IMR-90 (cell line): ENCODE measurements around the gene TCF4. TPM values are rescaled to one million over a fixed set of nuclear protein-coding genes. Genes with fewer than 3 reads are reported as not detected.

Experiments used
- ATAC-seq: fragments of 200-7000 bp; cut with Tn5 transposase; 2 replicates; pipeline ENCODE4 v1.9.1; 2020; ENCODE audit warnings: low read depth, mild to moderate bottlenecking, moderate library complexity
- BruUV-seq: library from RNA; stranded (reverse); fragments of 400-500 nt; replicated peaks from 2 replicates; lab custom pipeline; 2021; lab: Mats Ljungman, UMichigan
- CTCF ChIA-PET: fragments of 300-600 bp; formaldehyde crosslinking; extraction: SDS; loops from one replicate; lab custom pipeline; 2021; ENCODE audit warnings: antibody characterized with exemption; lab: Yijun Ruan, JAX
- POLR2A ChIA-PET: fragments of 300-600 bp; sonication (Branson Sonifier 250); formaldehyde crosslinking; loops from one replicate; lab custom pipeline; 2022; ENCODE audit warnings: antibody characterized with exemption; ENCODE audit not compliant: unreplicated experiment; lab: Charles Lee
- DNase-seq: peaks from one replicate; pipeline ENCODE4 v3.0.0; 2013
- H2AFZ ChIP-seq: replicated peaks from 2 replicates; pipeline ENCODE3; 2013; ENCODE audit warnings: low read length, mild to moderate bottlenecking; ENCODE audit not compliant: poor library complexity
- H2AK5ac ChIP-seq: 2 replicates; pipeline ENCODE4 v1.6.1; 2013; ENCODE audit warnings: low read depth, low read length, inconsistent platforms
- H2AK9ac ChIP-seq: replicated peaks from 2 replicates; pipeline ENCODE3; 2013; ENCODE audit warnings: mild to moderate bottlenecking, low read depth, low read length, moderate library complexity; ENCODE audit not compliant: poor library complexity
- H2BK120ac ChIP-seq: 2 replicates; pipeline ENCODE4 v1.6.1; 2013; ENCODE audit warnings: low read depth, low read length, inconsistent platforms
- H2BK15ac ChIP-seq: 3 replicates; pipeline ENCODE4 v1.6.1; 2013; ENCODE audit warnings: low read depth, low read length, inconsistent platforms
- H2BK20ac ChIP-seq: 2 replicates; pipeline ENCODE4 v1.6.1; 2013; ENCODE audit warnings: low read depth, mild to moderate bottlenecking, inconsistent platforms, low read length, moderate library complexity
- H2BK5ac ChIP-seq: 2 replicates; pipeline ENCODE4 v1.6.1; 2013; ENCODE audit warnings: mild to moderate bottlenecking, low read depth, low read length, inconsistent platforms; ENCODE audit not compliant: poor library complexity, severe bottlenecking
- H3K14ac ChIP-seq: replicated peaks from 2 replicates; pipeline ENCODE4 v1.6.1; 2013; ENCODE audit warnings: low read depth, low read length, inconsistent platforms
- H3K18ac ChIP-seq: 2 replicates; pipeline ENCODE4 v1.6.1; 2013; ENCODE audit warnings: low read depth, low read length, control low read depth
- H3K23ac ChIP-seq: 2 replicates; pipeline ENCODE4 v1.6.1; 2013; ENCODE audit warnings: low read depth, low read length, inconsistent platforms
- H3K27ac ChIP-seq: 2 replicates; pipeline ENCODE4 v1.5.1; 2013; ENCODE audit warnings: mild to moderate bottlenecking, control low read depth, low read length; ENCODE audit not compliant: insufficient read depth
- H3K27me3 ChIP-seq: 2 replicates; pipeline ENCODE4 v1.6.1; 2013; ENCODE audit warnings: low read length; ENCODE audit not compliant: control insufficient read depth, insufficient read depth
- H3K36me3 ChIP-seq: 2 replicates; pipeline ENCODE4 v1.6.1; 2013; ENCODE audit warnings: low read length, mixed read lengths; ENCODE audit not compliant: control insufficient read depth, insufficient read depth
- H3K4ac ChIP-seq: 2 replicates; pipeline ENCODE4 v1.6.1; 2013; ENCODE audit warnings: low read depth, low read length, inconsistent platforms
- H3K4me1 ChIP-seq: 2 replicates; pipeline ENCODE4 v1.6.1; 2013; ENCODE audit warnings: low read length, mixed read lengths; ENCODE audit not compliant: control insufficient read depth, insufficient read depth
- H3K4me2 ChIP-seq: 2 replicates; pipeline ENCODE4 v1.6.1; 2013; ENCODE audit warnings: low read depth, mild to moderate bottlenecking, control low read depth, low read length, moderate library complexity
- H3K4me3 ChIP-seq: 2 replicates; pipeline ENCODE4 v1.5.1; 2013; ENCODE audit warnings: low read depth, mild to moderate bottlenecking, control low read depth, low read length, moderate library complexity; ENCODE audit not compliant: insufficient read depth
- H3K56ac ChIP-seq: 2 replicates; pipeline ENCODE4 v1.6.1; 2013; ENCODE audit warnings: low read length, inconsistent platforms; ENCODE audit not compliant: insufficient read depth; ENCODE audit errors: extremely low read depth
- H3K79me1 ChIP-seq, 2 experiments: 2 replicates each; pipeline ENCODE4 v1.6.1; 2013; ENCODE audit warnings: low read length in 2 of 2, inconsistent platforms in 1 of 2, low read depth in 1 of 2
- H3K9ac ChIP-seq: 2 replicates; pipeline ENCODE4 v1.6.1; 2013; ENCODE audit warnings: low read depth, low read length, control low read depth
- H3K9me1 ChIP-seq: 2 replicates; pipeline ENCODE4 v1.6.1; 2013; ENCODE audit warnings: low read length, inconsistent platforms; ENCODE audit not compliant: insufficient read depth
- H3K9me3 ChIP-seq: 2 replicates; pipeline ENCODE4 v1.6.1; 2013; ENCODE audit warnings: low read length; ENCODE audit not compliant: control insufficient read depth, insufficient read depth
- H4K20me1 ChIP-seq: 2 replicates; pipeline ENCODE4 v1.6.1; 2013; ENCODE audit warnings: low read length, inconsistent platforms; ENCODE audit not compliant: insufficient read depth
- H4K5ac ChIP-seq: 2 replicates; pipeline ENCODE4 v1.6.1; 2013; ENCODE audit warnings: mild to moderate bottlenecking, low read depth, low read length, control low read depth
- H4K8ac ChIP-seq, 2 experiments: 2 replicates each; pipeline ENCODE4 v1.6.1; 2013; ENCODE audit warnings: low read depth in 2 of 2, low read length in 2 of 2, control low read depth in 1 of 2, inconsistent platforms in 1 of 2
- H4K91ac ChIP-seq: 2 replicates; pipeline ENCODE4 v1.6.1; 2013; ENCODE audit warnings: low read depth, low read length, inconsistent platforms; ENCODE audit not compliant: insufficient read depth
- BHLHE40 ChIP-seq: fragments of 150-350 bp; IDR thresholded peaks from 2 replicates; pipeline ENCODE4 v1.6.1; 2016; ENCODE audit warnings: mild to moderate bottlenecking, low read depth, low read length
- CEBPB ChIP-seq: IDR thresholded peaks from 2 replicates; pipeline ENCODE4 v1.6.1; 2012; ENCODE audit warnings: low read depth, low read length, improper control_type of control experiment
- CTCF ChIP-seq: conservative IDR thresholded peaks from 2 replicates; pipeline ENCODE4 v1.5.1; 2012; ENCODE audit warnings: mild to moderate bottlenecking, low read depth, low read length, improper control_type of control experiment
- ELK1 ChIP-seq: fragments of 150-350 bp; IDR thresholded peaks from 2 replicates; pipeline ENCODE4 v1.6.1; 2016; ENCODE audit warnings: low read depth, mild to moderate bottlenecking, low read length, moderate library complexity, borderline replicate concordance
- FOS ChIP-seq: fragments of 150-350 bp; IDR thresholded peaks from 2 replicates; pipeline ENCODE4 v1.6.1; 2016; ENCODE audit warnings: low read depth, low read length
- MXI1 ChIP-seq: IDR thresholded peaks from 2 replicates; pipeline ENCODE4 v1.6.1; 2012; ENCODE audit warnings: low read depth, mild to moderate bottlenecking, low read length, moderate library complexity, borderline replicate concordance
- POLR2A ChIP-seq: IDR thresholded peaks from 2 replicates; pipeline ENCODE4 v1.6.1; 2012; ENCODE audit warnings: mild to moderate bottlenecking, low read depth, low read length
- RAD21 ChIP-seq: IDR thresholded peaks from 2 replicates; pipeline ENCODE4 v1.6.1; 2012; ENCODE audit warnings: low read length, improper control_type of control experiment
- RCOR1 ChIP-seq: IDR thresholded peaks from 2 replicates; pipeline ENCODE4 v1.6.1; 2012; ENCODE audit warnings: mild to moderate bottlenecking, low read length, improper control_type of control experiment; ENCODE audit not compliant: insufficient replicate concordance
- RFX5 ChIP-seq: IDR thresholded peaks from 2 replicates; pipeline ENCODE4 v1.8.0; 2012; ENCODE audit warnings: low read depth, mild to moderate bottlenecking, low read length, moderate library complexity
- SMC3 ChIP-seq: fragments of 150-350 bp; IDR thresholded peaks from 2 replicates; pipeline ENCODE4 v1.6.1; 2016; ENCODE audit warnings: low read depth, mild to moderate bottlenecking, antibody characterized with exemption, low read length, moderate library complexity
- WGBS, 2 experiments: methylation state at CpG; one replicate each; pipeline versions ENCODE4 v1.1.5 to v1.1.7; 2013; ENCODE audit warnings: missing lambda C conversion rate in 2 of 2; ENCODE audit not compliant: insufficient read length in 1 of 2; ENCODE audit errors: extremely low coverage in 2 of 2; 5-methylcytosine and 5-hydroxymethylcytosine counted together
- dilution Hi-C: fragments of 300-500 bp; cut with HindIII; formaldehyde crosslinking; loops from one replicate; pipeline ENCODE4 v1.14.3; 2018; ENCODE audit warnings: low sequenced_read_pairs; ENCODE audit not compliant: unreplicated experiment
- in situ Hi-C: fragments of 300-500 bp; cut with MboI; formaldehyde crosslinking; loops from 3 replicates; pipeline ENCODE4 v1.14.3; 2019; ENCODE audit warnings: low sequenced_read_pairs, inconsistent platforms, mixed read lengths
- intact Hi-C: fragments of 100-400 bp; cut with micrococcal nuclease; formaldehyde crosslinking; loops from 2 replicates; pipeline ENCODE4 v1.10.0; 2022
- polyA plus RNA-seq, 3 experiments: library from polyadenylated mRNA; depleted of rRNA; stranded (reverse); fragments of >200 nt; gene quantifications; 2 replicates each; pipeline ENCODE4 v1.2.3, GENCODE V29; 2012; ENCODE audit warnings: low replicate concordance in 1 of 3
- total RNA-seq: library from RNA; depleted of rRNA; stranded (reverse); fragments of >200 nt; gene quantifications from 2 replicates; pipeline ENCODE4 v1.2.3, GENCODE V29; 2012

TCF4 gene
- total and polyA plus RNA-seq, 2 of the 4 experiments (the other 2 are of a cell fraction) = 30.0 to 87.1 TPM

- TF ChIP-seq CEBPB (no peak), CTCF (no peak), SMC3 (no peak), RCOR1 (no peak), POLR2A (no peak), ELK1 (no peak), MXI1 (no peak), FOS (no peak), BHLHE40 (no peak), RAD21 (no peak), RFX5 (no peak)
- Histone ChIP-seq H3K36me3 (no peaks in the 10 kb centered on the region), H4K91ac (peak overlapping the region; percentile 70), H2AK5ac (peak overlapping the region; percentile 69), H2BK5ac (peak overlapping the region; percentile 47), H3K56ac (no peak overlapping the region), H4K5ac (peak overlapping the region; percentile 46; the same call in 1 of the 2 replicates), H3K27me3 (no peaks in the 10 kb centered on the region), H3K4me2 (no peak overlapping the region), H3K9me1 (peaks cover 8% of the 10 kb centered on the region), H2BK20ac (peak overlapping the region; percentile 66), H3K23ac (peak overlapping the region; percentile 46; the same call in 1 of the 2 replicates), H2AFZ (no peak overlapping the region), H4K8ac (peak overlapping the region; percentile 7 to 42; a peak in 3 of 4 replicates), H3K9ac (no peak overlapping the region), H3K14ac (peak overlapping the region; percentile 60), H2BK120ac (peak overlapping the region; percentile 75), H3K79me1 (peaks cover 6 to 55% of the 10 kb centered on the region in 2 experiments), H4K20me1 (no peaks in the 10 kb centered on the region), H2BK15ac (peak overlapping the region; percentile 94; the same call in 2 of the 3 replicates), H3K4me3 (no peak overlapping the region), H3K4ac (peak overlapping the region; percentile 53), H2AK9ac (no peak overlapping the region), H3K4me1 (peaks cover 16% of the 10 kb centered on the region), H3K9me3 (no peaks in the 10 kb centered on the region), H3K27ac (no peak overlapping the region), H3K18ac (no peak overlapping the region)
- ChIA-PET POLR2A (no interaction called here), CTCF (no interaction called here)
- dilution Hi-C loops (no loop called here), intact Hi-C loops (no loop called here), in situ Hi-C loops (no loop called here)
- no TSS peak for BruUV-seq
- WGBS, 2 experiments = 100% methylated on average over 4 of the region's 5 CpGs; no CpG with 5 or more reads in 1 of the 2 experiments
- no peak for DNase-seq
- ATAC-seq = no peak
Observed at GRCh38 chr18:55497825-55498403, 90.1 kb downstream of the TCF4 start.
